ENCODE measurements around the gene RARG. TPM values are rescaled to one million over a fixed set of nuclear protein-coding genes. Genes with fewer than 3 reads are reported as not detected.

RARG gene
- total and polyA plus RNA-seq, 2 of the 8 experiments (the other 6 are each of a cell fraction or from before 2014, with no cell fraction given): 68.6 to 68.9 TPM

GRCh38 chr12:53193040-53193439, 39.0 kb downstream of the RARG start:
- 95% methylated on average over 9 of the region's 9 CpGs; no CpG with 5 or more reads in 1 of the 2 experiments for WGBS, 2 experiments (ENCODE audit: extremely low coverage in 1 of 2, insufficient coverage in 1 of 2, insufficient read length in 1 of 2, insufficient replicate concordance in 2 of 2, low coverage in 1 of 2, low lambda C conversion rate in 2 of 2, missing lambda C conversion rate in 1 of 2)
- CTCF ChIA-PET (ENCODE audit: partially characterized antibody): interaction anchor here (0.8 to 7.7 kb wide), 7 partner anchors 8 to 96 kb away, joined by 3 to 99 read pairs (median 5); partner anchors contain the start of genes CSAD and ZNF740
- no peak for FAIRE-seq
- TF ChIP-seq POLR2A (IDR thresholded peaks at IDR 0.05; ENCODE audit: control extremely low read depth in 1 of 2, low read depth in 2 of 2, low read length in 2 of 2) (no peak), EGR1 (IDR thresholded peaks at IDR 0.05; ENCODE audit: borderline replicate concordance, low read depth, low read length) (no peak), POLR2AphosphoS5 (IDR thresholded peaks at IDR 0.05; ENCODE audit: low read depth, low read length) (no peak), SAP30 (IDR thresholded peaks at IDR 0.05; ENCODE audit: insufficient read depth, insufficient replicate concordance, low read length) (no peak), SIN3A (conservative IDR thresholded peaks at IDR 0.05 in 1 of 2, IDR thresholded peaks at IDR 0.05 in 1 of 2; ENCODE audit: low read depth in 1 of 2, low read length in 2 of 2) (no peak), POU5F1 (IDR thresholded peaks at IDR 0.05; ENCODE audit: low read depth, low read length) (no peak), TAF1 (IDR thresholded peaks at IDR 0.05; ENCODE audit: low read depth, low read length) (no peak), PHF8 (conservative IDR thresholded peaks at IDR 0.05; ENCODE audit: low read depth, low read length) (no peak), CEBPB (IDR thresholded peaks at IDR 0.05; ENCODE audit: low read depth, low read length) (no peak), E2F6 (IDR thresholded peaks at IDR 0.05) (no peak), BCL11A (IDR thresholded peaks at IDR 0.05; ENCODE audit: low read depth in 2 of 2, low read length in 2 of 2) (no peak), SP1 (IDR thresholded peaks at IDR 0.05; ENCODE audit: low read depth, low read length) (no peak), CBX8 (IDR thresholded peaks at IDR 0.05; ENCODE audit: borderline replicate concordance, low read depth, low read length) (no peak), GTF2F1 (IDR thresholded peaks at IDR 0.05; ENCODE audit: borderline replicate concordance, low read depth, low read length) (no peak)

More at GRCh38 chr12:53193040-53193439, 39.0 kb downstream of the RARG start:
- Histone ChIP-seq H3K56ac (replicated peaks; ENCODE audit: insufficient read length, low read depth, low read length) (no peak overlapping the region), H3K79me2 (ENCODE audit: control insufficient read depth in 1 of 2, insufficient read depth in 2 of 2, low read length in 2 of 2) (no peaks in the 10 kb centered on the region), H3K27ac (ENCODE audit: low read depth, low read length) (no peak overlapping the region), H3K4me1 (replicated peaks in 1 of 4; ENCODE audit: control insufficient read depth in 3 of 4, insufficient read depth in 4 of 4, low read length in 3 of 4) (peaks cover 0 to 6% (median 3%) of the 10 kb centered on the region in 4 experiments; a peak in 5 of 7 replicates), H2BK20ac (ENCODE audit: low read length) (no peak overlapping the region), H2BK5ac (ENCODE audit: low read depth, low read length) (no peak overlapping the region), H3K14ac (ENCODE audit: insufficient read length) (no peak overlapping the region), H3K4me2 (ENCODE audit: insufficient read depth in 1 of 2, low read depth in 2 of 2, low read length in 2 of 2) (no peak overlapping the region), H3K23me2 (ENCODE audit: low read depth, low read length) (peaks cover 2% of the 10 kb centered on the region; the same call in 1 of the 2 replicates), H3K18ac (ENCODE audit: extremely low read depth, low read length) (no peak overlapping the region), H2BK12ac (ENCODE audit: low read depth, low read length) (no peak overlapping the region), H3K23ac (ENCODE audit: insufficient read length) (no peak overlapping the region), H2AK5ac (ENCODE audit: low read depth, low read length) (no peak overlapping the region), H4K5ac (ENCODE audit: insufficient read length, low read depth, low read length) (no peak overlapping the region), H4K20me1 (replicated peaks in 1 of 2; ENCODE audit: control insufficient read depth in 1 of 2, insufficient read depth in 2 of 2, low read length in 2 of 2) (peaks cover 2 to 9% of the 10 kb centered on the region in 2 experiments), H3K79me1 (ENCODE audit: low read depth, low read length) (no peaks in the 10 kb centered on the region), H3K27me3 (replicated peaks in 1 of 4; ENCODE audit: control insufficient read depth in 3 of 4, extremely low read depth in 1 of 4, insufficient read depth in 3 of 4, low read length in 3 of 4) (peaks cover 2 to 27% (median 10%) of the 10 kb centered on the region in 4 experiments), H4K8ac (ENCODE audit: extremely low read depth, insufficient read depth, low read length) (peak overlapping the region; percentile 29; the same call in 1 of the 2 replicates), H2AFZ (ENCODE audit: low read length) (no peak overlapping the region), H3K9ac (replicated peaks in 1 of 4; ENCODE audit: extremely low read depth in 1 of 4, low read depth in 3 of 4, low read length in 3 of 4) (no peak overlapping the region), H3K4me3 (ENCODE audit: extremely low read depth in 1 of 4, insufficient read depth in 2 of 4, low read depth in 3 of 4, low read length in 4 of 4) (no peak overlapping the region), H3K36me3 (ENCODE audit: control insufficient read depth in 2 of 4, insufficient read depth in 4 of 4, low read length in 3 of 4) (peaks cover 0 to 5% (median under 1%) of the 10 kb centered on the region in 4 experiments; a peak in 3 of 8 replicates), H2BK120ac (replicated peaks; ENCODE audit: low read depth, low read length) (no peak overlapping the region), H2BK15ac (ENCODE audit: low read length) (no peak overlapping the region), H4K91ac (replicated peaks; ENCODE audit: insufficient read length, low read length) (no peak overlapping the region), H3K9me3 (ENCODE audit: insufficient read depth in 2 of 2, low read depth in 1 of 2, low read length in 1 of 2) (no peaks in the 10 kb centered on the region), H3K4ac (replicated peaks; ENCODE audit: insufficient read length, low read depth, low read length) (no peak overlapping the region)
- POLR2A ChIA-PET (ENCODE audit: partially characterized antibody): interaction anchor here (0.8 to 2.0 kb wide), 10 partner anchors 12 to 308 kb away, joined by 3 to 7 read pairs (median 3); partner anchors contain the start of genes AAAS, IGFBP6 and TARBP2
- DNase-seq (ENCODE audit: low read depth in 1 of 2, low spot score in 2 of 2): no peak
